GM18505 (cell line): ENCODE results near the gene KANSL3.
"Not testable (repeated sequence)": the region's sequence is repeated elsewhere in the genome, so short reads cannot be mapped to it uniquely, and the experiment has no call there.

Experiments used
- ATAC-seq: cut with Tn5 transposase; IDR thresholded peaks from one replicate; pipeline ENCODE4 v1.9.1; 2021; ENCODE audit not compliant: unreplicated experiment
- POLR2A ChIP-seq: IDR thresholded peaks from 4 replicates; pipeline ENCODE4 v1.6.1; 2011; ENCODE audit warnings: borderline replicate concordance; ENCODE audit not compliant: insufficient read depth, insufficient read length; ENCODE audit errors: extremely low read depth

The KANSL3 gene

GRCh38 chr2:96577501-96577900 is 60.6 kb downstream of the KANSL3 start:
- TF ChIP-seq POLR2A: no peak
- ATAC-seq: no peak

GRCh38 chr2:96575785-96576456 is 62.2 kb downstream of the KANSL3 start:
- no peak for ATAC-seq
- TF ChIP-seq POLR2A: no peak

- ATAC-seq: no peak
Observed at GRCh38 chr2:96574364-96574763, 63.7 kb downstream of the KANSL3 start.

GRCh38 chr2:96568094-96568493 is 70.0 kb downstream of the KANSL3 start:
- no peak for TF ChIP-seq POLR2A
- no peak for ATAC-seq

More at GRCh38 chr2:96574364-96574763, 63.7 kb downstream of the KANSL3 start:
- no peak for TF ChIP-seq POLR2A

- no peak for ATAC-seq
- TF ChIP-seq POLR2A: no peak
Observed at GRCh38 chr2:96565111-96565510, 73.0 kb downstream of the KANSL3 start.

GRCh38 chr2:96564563-96564962 is 73.5 kb downstream of the KANSL3 start:
- ATAC-seq: no peak
- no peak for TF ChIP-seq POLR2A

- TF ChIP-seq POLR2A: no peak
- ATAC-seq: no peak
Observed at GRCh38 chr2:96564026-96564425, 74.1 kb downstream of the KANSL3 start.

GRCh38 chr2:96558485-96558884 is 79.6 kb downstream of the KANSL3 start:
- ATAC-seq: no peak
- TF ChIP-seq POLR2A: no peak

- TF ChIP-seq POLR2A: no peak
- no peak for ATAC-seq
Observed at GRCh38 chr2:96558061-96558460, 80.1 kb downstream of the KANSL3 start.

- ATAC-seq: not testable (repeated sequence)
Observed at GRCh38 chr2:96557421-96557820, 80.7 kb downstream of the KANSL3 start.

GRCh38 chr2:96556441-96557330 is 81.4 kb downstream of the KANSL3 start:
- no peak for TF ChIP-seq POLR2A
- ATAC-seq: no peak

GRCh38 chr2:96555146-96555610 is 82.9 kb downstream of the KANSL3 start:
- ATAC-seq: no peak
- TF ChIP-seq POLR2A: no peak

GRCh38 chr2:96554293-96555145 is 83.6 kb downstream of the KANSL3 start:
- TF ChIP-seq POLR2A: no peak
- no peak for ATAC-seq

- ATAC-seq: not testable (repeated sequence)
Observed at GRCh38 chr2:96553957-96554292, 84.2 kb downstream of the KANSL3 start.
